Measurements from ENCODE around the gene CMBL.

DNA sequence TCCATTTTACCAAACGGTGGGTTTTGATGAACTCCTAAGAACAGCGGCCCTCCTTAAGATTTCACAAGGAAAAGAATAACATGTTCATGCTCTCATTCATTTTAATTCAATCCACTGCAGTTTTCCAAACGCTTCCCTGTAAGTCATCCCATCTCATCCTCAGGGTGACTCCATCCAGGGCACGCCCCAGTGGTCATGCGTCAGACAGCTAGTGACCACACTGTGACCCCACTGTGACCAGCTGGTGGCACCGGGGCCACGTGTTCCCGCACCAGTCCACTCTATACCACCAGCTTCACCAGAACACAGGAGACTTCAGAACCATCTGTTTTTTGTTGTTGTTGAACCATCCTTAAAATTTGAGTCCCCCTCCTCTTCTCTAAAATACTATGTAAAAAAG lies 72.4 kb downstream of the CMBL start:
- TF ChIP-seq, protein P1, sequence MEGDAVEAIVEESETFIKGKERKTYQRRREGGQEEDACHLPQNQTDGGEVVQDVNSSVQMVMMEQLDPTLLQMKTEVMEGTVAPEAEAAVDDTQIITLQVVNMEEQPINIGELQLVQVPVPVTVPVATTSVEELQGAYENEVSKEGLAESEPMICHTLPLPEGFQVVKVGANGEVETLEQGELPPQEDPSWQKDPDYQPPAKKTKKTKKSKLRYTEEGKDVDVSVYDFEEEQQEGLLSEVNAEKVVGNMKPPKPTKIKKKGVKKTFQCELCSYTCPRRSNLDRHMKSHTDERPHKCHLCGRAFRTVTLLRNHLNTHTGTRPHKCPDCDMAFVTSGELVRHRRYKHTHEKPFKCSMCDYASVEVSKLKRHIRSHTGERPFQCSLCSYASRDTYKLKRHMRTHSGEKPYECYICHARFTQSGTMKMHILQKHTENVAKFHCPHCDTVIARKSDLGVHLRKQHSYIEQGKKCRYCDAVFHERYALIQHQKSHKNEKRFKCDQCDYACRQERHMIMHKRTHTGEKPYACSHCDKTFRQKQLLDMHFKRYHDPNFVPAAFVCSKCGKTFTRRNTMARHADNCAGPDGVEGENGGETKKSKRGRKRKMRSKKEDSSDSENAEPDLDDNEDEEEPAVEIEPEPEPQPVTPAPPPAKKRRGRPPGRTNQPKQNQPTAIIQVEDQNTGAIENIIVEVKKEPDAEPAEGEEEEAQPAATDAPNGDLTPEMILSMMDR (IDR thresholded peaks at IDR 0.05): no peak
- TF ChIP-seq POLR2AphosphoS5 (IDR thresholded peaks at IDR 0.05; ENCODE audit: insufficient read depth in 1 of 2, low read depth in 1 of 2): no peak

Data from vagina (tissue), 2 donors.